K562 (cell line): ENCODE results near the gene CYRIA. TPM values are rescaled to one million over a fixed set of nuclear protein-coding genes. Genes with fewer than 3 reads are reported as not detected.

Source experiments
- E2F3 ChIP-seq: fragments of 250-450 bp; sonication (Bioruptor Pico); IDR thresholded peaks from 2 replicates; pipeline ENCODE4 v1.4.0; 2020; ENCODE audit warnings: mild to moderate bottlenecking
- FOXA1 ChIP-seq: fragments of 450-650 bp; IDR thresholded peaks from 2 replicates; pipeline ENCODE4 v1.6.1; 2016; ENCODE audit warnings: mild to moderate bottlenecking, borderline replicate concordance
- FOXA3 ChIP-seq, 2 experiments: fragments of 450-650 bp in 1 of 2; sonication (generic) in 1 of 2; formaldehyde crosslinking; IDR thresholded peaks in 1 of 2; conservative IDR thresholded peaks in 1 of 2; 2 replicates each; pipeline versions ENCODE4 v1.4.0 to v1.8.0; 2020 to 2022; ENCODE audit warnings: mild to moderate bottlenecking in 2 of 2, missing genetic modification reagents in 1 of 2
- GATAD2A ChIP-seq: fragments of 450-650 bp; IDR thresholded peaks from 2 replicates; pipeline ENCODE4 v1.6.1; 2017
- RBFOX2 ChIP-seq: fragments of 200-400 bp; formaldehyde crosslinking; IDR thresholded peaks from 2 replicates; pipeline ENCODE4 v1.6.1; 2017; ENCODE audit warnings: low read depth, mild to moderate bottlenecking, low read length, moderate library complexity
- RCOR1 ChIP-seq, 2 experiments: IDR thresholded peaks; 2 replicates each; pipeline ENCODE4 v1.6.1; 2012; ENCODE audit warnings: low read depth in 2 of 2, low read length in 2 of 2, borderline replicate concordance in 1 of 2, improper control_type of control experiment in 1 of 2
- SMAD3 ChIP-seq: fragments of 450-650 bp; formaldehyde crosslinking; conservative IDR thresholded peaks from 2 replicates; pipeline ENCODE4 v1.4.0; 2020; ENCODE audit warnings: mild to moderate bottlenecking
- ZSCAN29 ChIP-seq: fragments of 450-650 bp; IDR thresholded peaks from 2 replicates; pipeline ENCODE4 v1.6.1; 2017
- polyA plus RNA-seq, 8 experiments: library from polyadenylated mRNA; depleted of rRNA in 4 of 8; stranded (reverse) in 5 of 8; unstranded in 3 of 8; fragments of >200 nt; fragmentation: Nextera tagmentation in 2 of 8; fragmentation: Illumina TruSeq in 1 of 8; extraction: Ambion mirVana in 2 of 8; extraction: Trizol in 1 of 8; gene quantifications; 2 replicates each; pipeline versions ENCODE4 v1.2.1 to v1.2.3, GENCODE V29; 2011 to 2014; ENCODE audit warnings: inconsistent platforms in 1 of 8, missing spikeins in 1 of 8
- total RNA-seq, 7 experiments: library from RNA; depleted of rRNA in 6 of 7; stranded (reverse); fragments of >200 nt in 6 of 7; fragmentation: Illumina TruSeq in 2 of 7; extraction: Trizol in 2 of 7; gene quantifications; 2 replicates each; pipeline versions ENCODE4 v1.2.1 to v1.2.3, GENCODE V29; 2011 to 2021; ENCODE audit warnings: low replicate concordance in 1 of 7
- TF ChIP-seq, protein P1 (sequence below): fragments of 450-650 bp; IDR thresholded peaks from 2 replicates; pipeline ENCODE4 v1.6.1; 2016; ENCODE audit warnings: mild to moderate bottlenecking, moderate library complexity
- TF ChIP-seq, protein P2 (sequence below): fragments of 200-800 bp; sonication (Bioruptor generic); IDR thresholded peaks from 2 replicates; pipeline ENCODE4 v1.6.1; 2017; ENCODE audit warnings: missing genetic modification characterization, missing compliant biosample characterization
- TF ChIP-seq, protein P3 (sequence below), 2 experiments: fragments of 150-350 bp in 1 of 2; IDR thresholded peaks; 2 replicates each; pipeline ENCODE4 v1.6.1; 2012 to 2016; ENCODE audit warnings: low read depth in 2 of 2, low read length in 2 of 2, mild to moderate bottlenecking in 1 of 2, moderate library complexity in 1 of 2

The CYRIA gene
- total and polyA plus RNA-seq, 9 of the 15 experiments (the other 6 are each of a cell fraction or from before 2014, with no cell fraction given): 0.84 to 5.6 (median 3.0) TPM

DNA sequence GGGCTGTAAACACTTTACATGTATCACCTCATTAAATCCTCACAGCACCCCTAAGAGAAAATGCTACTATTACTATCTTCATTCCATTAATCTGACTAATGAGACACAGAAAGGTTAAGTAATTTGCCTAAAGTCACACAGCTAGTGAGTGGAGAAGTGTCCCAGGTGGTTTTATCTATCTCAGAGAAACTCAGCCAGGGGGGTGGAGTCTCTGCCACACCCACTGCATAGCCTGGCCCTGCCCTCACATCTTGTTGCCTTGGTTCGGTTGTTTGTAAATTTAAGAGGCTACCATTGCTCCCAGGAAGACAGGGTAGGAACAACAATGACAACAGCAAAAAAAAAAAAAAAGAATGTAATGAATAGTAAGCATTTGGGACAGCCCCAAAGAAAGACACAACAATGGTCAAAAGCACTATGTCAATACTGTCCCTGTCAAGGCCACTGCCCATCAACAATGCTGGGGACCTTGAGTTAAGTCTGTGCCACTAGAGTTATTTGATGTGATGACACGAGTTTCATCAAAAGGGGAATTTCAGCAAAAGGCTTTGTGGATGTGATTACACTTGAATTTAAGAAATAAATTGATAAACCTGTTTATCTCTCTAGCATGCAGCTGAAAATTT, 17.5 kb downstream of the CYRIA start (continued):
- TF ChIP-seq, protein P1, sequence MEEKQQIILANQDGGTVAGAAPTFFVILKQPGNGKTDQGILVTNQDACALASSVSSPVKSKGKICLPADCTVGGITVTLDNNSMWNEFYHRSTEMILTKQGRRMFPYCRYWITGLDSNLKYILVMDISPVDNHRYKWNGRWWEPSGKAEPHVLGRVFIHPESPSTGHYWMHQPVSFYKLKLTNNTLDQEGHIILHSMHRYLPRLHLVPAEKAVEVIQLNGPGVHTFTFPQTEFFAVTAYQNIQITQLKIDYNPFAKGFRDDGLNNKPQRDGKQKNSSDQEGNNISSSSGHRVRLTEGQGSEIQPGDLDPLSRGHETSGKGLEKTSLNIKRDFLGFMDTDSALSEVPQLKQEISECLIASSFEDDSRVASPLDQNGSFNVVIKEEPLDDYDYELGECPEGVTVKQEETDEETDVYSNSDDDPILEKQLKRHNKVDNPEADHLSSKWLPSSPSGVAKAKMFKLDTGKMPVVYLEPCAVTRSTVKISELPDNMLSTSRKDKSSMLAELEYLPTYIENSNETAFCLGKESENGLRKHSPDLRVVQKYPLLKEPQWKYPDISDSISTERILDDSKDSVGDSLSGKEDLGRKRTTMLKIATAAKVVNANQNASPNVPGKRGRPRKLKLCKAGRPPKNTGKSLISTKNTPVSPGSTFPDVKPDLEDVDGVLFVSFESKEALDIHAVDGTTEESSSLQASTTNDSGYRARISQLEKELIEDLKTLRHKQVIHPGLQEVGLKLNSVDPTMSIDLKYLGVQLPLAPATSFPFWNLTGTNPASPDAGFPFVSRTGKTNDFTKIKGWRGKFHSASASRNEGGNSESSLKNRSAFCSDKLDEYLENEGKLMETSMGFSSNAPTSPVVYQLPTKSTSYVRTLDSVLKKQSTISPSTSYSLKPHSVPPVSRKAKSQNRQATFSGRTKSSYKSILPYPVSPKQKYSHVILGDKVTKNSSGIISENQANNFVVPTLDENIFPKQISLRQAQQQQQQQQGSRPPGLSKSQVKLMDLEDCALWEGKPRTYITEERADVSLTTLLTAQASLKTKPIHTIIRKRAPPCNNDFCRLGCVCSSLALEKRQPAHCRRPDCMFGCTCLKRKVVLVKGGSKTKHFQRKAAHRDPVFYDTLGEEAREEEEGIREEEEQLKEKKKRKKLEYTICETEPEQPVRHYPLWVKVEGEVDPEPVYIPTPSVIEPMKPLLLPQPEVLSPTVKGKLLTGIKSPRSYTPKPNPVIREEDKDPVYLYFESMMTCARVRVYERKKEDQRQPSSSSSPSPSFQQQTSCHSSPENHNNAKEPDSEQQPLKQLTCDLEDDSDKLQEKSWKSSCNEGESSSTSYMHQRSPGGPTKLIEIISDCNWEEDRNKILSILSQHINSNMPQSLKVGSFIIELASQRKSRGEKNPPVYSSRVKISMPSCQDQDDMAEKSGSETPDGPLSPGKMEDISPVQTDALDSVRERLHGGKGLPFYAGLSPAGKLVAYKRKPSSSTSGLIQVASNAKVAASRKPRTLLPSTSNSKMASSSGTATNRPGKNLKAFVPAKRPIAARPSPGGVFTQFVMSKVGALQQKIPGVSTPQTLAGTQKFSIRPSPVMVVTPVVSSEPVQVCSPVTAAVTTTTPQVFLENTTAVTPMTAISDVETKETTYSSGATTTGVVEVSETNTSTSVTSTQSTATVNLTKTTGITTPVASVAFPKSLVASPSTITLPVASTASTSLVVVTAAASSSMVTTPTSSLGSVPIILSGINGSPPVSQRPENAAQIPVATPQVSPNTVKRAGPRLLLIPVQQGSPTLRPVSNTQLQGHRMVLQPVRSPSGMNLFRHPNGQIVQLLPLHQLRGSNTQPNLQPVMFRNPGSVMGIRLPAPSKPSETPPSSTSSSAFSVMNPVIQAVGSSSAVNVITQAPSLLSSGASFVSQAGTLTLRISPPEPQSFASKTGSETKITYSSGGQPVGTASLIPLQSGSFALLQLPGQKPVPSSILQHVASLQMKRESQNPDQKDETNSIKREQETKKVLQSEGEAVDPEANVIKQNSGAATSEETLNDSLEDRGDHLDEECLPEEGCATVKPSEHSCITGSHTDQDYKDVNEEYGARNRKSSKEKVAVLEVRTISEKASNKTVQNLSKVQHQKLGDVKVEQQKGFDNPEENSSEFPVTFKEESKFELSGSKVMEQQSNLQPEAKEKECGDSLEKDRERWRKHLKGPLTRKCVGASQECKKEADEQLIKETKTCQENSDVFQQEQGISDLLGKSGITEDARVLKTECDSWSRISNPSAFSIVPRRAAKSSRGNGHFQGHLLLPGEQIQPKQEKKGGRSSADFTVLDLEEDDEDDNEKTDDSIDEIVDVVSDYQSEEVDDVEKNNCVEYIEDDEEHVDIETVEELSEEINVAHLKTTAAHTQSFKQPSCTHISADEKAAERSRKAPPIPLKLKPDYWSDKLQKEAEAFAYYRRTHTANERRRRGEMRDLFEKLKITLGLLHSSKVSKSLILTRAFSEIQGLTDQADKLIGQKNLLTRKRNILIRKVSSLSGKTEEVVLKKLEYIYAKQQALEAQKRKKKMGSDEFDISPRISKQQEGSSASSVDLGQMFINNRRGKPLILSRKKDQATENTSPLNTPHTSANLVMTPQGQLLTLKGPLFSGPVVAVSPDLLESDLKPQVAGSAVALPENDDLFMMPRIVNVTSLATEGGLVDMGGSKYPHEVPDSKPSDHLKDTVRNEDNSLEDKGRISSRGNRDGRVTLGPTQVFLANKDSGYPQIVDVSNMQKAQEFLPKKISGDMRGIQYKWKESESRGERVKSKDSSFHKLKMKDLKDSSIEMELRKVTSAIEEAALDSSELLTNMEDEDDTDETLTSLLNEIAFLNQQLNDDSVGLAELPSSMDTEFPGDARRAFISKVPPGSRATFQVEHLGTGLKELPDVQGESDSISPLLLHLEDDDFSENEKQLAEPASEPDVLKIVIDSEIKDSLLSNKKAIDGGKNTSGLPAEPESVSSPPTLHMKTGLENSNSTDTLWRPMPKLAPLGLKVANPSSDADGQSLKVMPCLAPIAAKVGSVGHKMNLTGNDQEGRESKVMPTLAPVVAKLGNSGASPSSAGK: no peak
- no peak for TF ChIP-seq FOXA1
- no peak for TF ChIP-seq ZSCAN29
- no peak for TF ChIP-seq RBFOX2
- no peak for TF ChIP-seq E2F3 (CRISPR knock-in tag)
- TF ChIP-seq SMAD3 (CRISPR knock-in tag): no peak
- TF ChIP-seq FOXA3 (CRISPR knock-in tag; conservative IDR thresholded peaks at IDR 0.05 in 1 of 2, IDR thresholded peaks at IDR 0.05 in 1 of 2): peak in 1 of 2 experiments; percentile 56; a peak in 2 of 4 replicates
- no peak for TF ChIP-seq GATAD2A
- TF ChIP-seq, protein P2, sequence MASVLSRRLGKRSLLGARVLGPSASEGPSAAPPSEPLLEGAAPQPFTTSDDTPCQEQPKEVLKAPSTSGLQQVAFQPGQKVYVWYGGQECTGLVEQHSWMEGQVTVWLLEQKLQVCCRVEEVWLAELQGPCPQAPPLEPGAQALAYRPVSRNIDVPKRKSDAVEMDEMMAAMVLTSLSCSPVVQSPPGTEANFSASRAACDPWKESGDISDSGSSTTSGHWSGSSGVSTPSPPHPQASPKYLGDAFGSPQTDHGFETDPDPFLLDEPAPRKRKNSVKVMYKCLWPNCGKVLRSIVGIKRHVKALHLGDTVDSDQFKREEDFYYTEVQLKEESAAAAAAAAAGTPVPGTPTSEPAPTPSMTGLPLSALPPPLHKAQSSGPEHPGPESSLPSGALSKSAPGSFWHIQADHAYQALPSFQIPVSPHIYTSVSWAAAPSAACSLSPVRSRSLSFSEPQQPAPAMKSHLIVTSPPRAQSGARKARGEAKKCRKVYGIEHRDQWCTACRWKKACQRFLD (CRISPR knock-in tag): 0 out of 2 replicates have a peak, but pooled peaks have one; percentile 43
- TF ChIP-seq RCOR1 (IDR thresholded peaks at IDR 0.05; ENCODE audit: borderline replicate concordance in 1 of 2, low read depth in 2 of 2, low read length in 2 of 2): peak in 1 of 2 experiments; percentile 50; a peak in 1 of 4 replicates
- TF ChIP-seq, protein P3, sequence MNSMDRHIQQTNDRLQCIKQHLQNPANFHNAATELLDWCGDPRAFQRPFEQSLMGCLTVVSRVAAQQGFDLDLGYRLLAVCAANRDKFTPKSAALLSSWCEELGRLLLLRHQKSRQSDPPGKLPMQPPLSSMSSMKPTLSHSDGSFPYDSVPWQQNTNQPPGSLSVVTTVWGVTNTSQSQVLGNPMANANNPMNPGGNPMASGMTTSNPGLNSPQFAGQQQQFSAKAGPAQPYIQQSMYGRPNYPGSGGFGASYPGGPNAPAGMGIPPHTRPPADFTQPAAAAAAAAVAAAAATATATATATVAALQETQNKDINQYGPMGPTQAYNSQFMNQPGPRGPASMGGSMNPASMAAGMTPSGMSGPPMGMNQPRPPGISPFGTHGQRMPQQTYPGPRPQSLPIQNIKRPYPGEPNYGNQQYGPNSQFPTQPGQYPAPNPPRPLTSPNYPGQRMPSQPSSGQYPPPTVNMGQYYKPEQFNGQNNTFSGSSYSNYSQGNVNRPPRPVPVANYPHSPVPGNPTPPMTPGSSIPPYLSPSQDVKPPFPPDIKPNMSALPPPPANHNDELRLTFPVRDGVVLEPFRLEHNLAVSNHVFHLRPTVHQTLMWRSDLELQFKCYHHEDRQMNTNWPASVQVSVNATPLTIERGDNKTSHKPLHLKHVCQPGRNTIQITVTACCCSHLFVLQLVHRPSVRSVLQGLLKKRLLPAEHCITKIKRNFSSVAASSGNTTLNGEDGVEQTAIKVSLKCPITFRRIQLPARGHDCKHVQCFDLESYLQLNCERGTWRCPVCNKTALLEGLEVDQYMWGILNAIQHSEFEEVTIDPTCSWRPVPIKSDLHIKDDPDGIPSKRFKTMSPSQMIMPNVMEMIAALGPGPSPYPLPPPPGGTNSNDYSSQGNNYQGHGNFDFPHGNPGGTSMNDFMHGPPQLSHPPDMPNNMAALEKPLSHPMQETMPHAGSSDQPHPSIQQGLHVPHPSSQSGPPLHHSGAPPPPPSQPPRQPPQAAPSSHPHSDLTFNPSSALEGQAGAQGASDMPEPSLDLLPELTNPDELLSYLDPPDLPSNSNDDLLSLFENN (IDR thresholded peaks at IDR 0.05; ENCODE audit: low read depth in 2 of 2, low read length in 2 of 2): no peak
